Epithelial cell of esophagus (primary cell): Measurements from ENCODE around the gene C1orf35.

Experiments
- DNase-seq: peaks from one replicate; pipeline ENCODE4 v3.0.0; 2010; ENCODE audit warnings: low read depth
- H3K4me3 ChIP-seq: 2 replicates; pipeline ENCODE4 v1.5.1; 2011; ENCODE audit warnings: mild to moderate bottlenecking, low read length, control low read depth
- TF ChIP-seq, protein P1 (sequence below): IDR thresholded peaks from 2 replicates; pipeline ENCODE4 v1.5.1; 2011; ENCODE audit warnings: low read depth, mild to moderate bottlenecking, low read length, control low read depth, inconsistent platforms; ENCODE audit not compliant: insufficient read depth; ENCODE audit errors: missing control alignments

C1orf35 gene

DNA sequence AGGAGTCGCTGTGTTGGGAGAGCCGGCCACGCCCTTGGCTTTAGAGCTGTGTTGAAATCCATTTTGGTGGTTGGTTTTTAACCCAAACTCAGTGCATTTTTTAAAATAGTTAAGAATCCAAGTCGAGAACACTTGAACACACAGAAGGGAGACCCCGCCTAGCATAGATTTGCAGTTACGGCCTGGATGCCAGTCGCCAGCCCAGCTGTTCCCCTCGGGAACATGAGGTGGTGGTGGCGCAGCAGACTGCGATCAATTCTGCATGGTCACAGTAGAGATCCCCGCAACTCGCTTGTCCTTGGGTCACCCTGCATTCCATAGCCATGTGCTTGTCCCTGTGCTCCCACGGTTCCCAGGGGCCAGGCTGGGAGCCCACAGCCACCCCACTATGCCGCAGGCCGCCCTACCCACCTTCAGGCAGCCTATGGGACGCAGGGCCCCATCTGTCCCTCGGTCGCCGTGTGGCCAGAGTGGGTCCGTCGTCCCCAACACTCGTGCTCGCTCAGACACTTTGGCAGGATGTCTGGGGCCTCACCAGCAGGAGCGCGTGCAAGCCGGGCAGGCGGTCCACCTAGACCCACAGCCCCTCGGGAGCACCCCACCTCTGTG, 4.7 kb downstream of the C1orf35 start:
- TF ChIP-seq, protein P1, sequence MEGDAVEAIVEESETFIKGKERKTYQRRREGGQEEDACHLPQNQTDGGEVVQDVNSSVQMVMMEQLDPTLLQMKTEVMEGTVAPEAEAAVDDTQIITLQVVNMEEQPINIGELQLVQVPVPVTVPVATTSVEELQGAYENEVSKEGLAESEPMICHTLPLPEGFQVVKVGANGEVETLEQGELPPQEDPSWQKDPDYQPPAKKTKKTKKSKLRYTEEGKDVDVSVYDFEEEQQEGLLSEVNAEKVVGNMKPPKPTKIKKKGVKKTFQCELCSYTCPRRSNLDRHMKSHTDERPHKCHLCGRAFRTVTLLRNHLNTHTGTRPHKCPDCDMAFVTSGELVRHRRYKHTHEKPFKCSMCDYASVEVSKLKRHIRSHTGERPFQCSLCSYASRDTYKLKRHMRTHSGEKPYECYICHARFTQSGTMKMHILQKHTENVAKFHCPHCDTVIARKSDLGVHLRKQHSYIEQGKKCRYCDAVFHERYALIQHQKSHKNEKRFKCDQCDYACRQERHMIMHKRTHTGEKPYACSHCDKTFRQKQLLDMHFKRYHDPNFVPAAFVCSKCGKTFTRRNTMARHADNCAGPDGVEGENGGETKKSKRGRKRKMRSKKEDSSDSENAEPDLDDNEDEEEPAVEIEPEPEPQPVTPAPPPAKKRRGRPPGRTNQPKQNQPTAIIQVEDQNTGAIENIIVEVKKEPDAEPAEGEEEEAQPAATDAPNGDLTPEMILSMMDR = no peak
- DNase-seq = no peak
- no peak overlapping the region for H3K4me3 ChIP-seq

DNA sequence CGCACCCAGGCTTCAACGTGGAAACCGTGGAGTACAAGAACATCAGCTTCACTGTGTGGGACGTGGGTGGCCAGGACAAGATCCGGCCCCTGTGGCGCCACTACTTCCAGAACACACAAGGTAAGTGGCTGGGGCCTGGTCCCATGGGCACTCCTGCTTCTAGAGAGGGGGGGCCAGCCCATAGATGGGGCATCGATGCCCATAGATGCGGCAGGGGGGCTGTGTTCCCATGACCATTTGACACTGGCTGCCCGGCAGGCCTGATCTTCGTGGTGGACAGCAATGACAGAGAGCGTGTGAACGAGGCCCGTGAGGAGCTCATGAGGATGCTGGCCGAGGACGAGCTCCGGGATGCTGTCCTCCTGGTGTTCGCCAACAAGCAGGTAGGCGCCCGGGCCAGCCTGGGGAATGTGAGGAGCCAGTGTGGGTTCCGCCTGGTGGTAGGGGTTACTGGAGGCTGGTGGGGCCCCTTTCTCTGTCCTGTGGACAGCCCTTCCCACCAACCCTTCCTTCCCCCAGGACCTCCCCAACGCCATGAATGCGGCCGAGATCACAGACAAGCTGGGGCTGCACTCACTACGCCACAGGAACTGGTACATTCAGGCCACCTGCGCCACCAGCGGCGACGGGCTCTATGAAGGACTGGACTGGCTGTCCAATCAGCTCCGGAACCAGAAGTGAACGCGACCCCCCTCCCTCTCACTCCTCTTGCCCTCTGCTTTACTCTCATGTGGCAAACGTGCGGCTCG, 5.6 kb downstream of the C1orf35 start:
- TF ChIP-seq, protein P1 = no peak
- no peak for DNase-seq
- H3K4me3 ChIP-seq = no peak overlapping the region

DNA sequence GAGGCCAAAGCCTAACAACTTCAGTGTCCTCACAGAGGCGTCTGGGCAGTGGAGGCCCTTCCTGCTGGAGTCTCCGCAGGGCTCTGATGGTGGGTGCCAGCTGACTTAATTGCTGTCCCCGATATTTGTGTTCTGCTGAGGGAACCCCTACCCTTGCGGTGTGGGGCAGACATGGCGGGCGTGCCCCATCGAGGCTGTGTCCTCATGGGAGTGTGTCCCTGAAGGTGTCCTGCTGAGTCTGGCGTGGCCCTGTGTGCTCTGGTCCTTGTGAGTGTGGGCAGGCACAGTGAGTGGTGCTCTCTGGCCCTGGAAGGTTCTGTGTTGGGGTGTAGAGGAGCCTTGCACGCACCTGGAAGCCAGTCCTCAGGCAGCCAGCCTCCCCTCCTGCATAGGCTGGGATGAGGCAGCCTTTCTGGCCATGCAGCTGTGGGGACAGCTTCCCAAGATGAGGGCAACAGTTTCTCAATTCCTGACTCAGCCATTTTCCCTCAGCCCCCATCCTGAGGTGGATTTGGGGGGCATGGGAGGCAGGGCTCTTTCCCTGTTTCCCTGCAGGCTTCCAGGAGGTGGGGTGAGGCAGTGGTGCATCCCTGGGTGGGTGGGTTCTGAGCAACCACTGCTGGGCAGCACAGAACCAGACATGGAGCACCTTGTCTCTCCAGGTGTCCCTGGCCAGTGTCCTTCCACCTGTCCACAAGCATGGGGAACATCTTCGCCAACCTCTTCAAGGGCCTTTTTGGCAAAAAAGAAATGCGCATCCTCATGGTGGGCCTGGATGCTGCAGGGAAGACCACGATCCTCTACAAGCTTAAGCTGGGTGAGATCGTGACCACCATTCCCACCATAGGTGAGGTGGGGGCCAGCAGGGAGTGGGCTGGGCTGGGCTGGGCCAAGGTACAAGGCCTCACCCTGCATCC, 6.5 kb downstream of the C1orf35 start:
- DNase-seq = no peak

DNA sequence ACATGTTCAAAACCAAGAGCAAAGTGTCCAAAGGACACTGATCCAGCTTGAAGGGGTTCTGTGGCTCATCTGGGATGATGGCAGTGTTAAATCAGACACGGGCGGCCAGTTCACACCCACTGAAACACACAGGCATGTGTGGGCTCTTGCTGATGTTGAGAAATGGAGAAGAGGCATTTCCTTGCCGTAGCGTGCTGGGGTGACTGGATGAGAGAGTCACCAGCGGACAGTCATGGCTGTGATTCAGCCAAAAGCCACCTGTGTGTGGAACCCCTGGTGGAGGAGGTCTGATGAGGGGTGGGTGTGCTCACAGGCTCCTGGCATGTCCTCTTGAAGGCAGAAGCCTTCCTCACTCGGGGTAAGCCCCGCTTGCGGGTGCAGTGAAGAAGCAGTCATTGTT, 7.2 kb downstream of the C1orf35 start:
- no peak overlapping the region for H3K4me3 ChIP-seq
- TF ChIP-seq, protein P1 = no peak
- no peak for DNase-seq

More for the DNA sequence above, 6.5 kb downstream of the C1orf35 start:
- TF ChIP-seq, protein P1 = no peak
- H3K4me3 ChIP-seq = no peak overlapping the region

DNA sequence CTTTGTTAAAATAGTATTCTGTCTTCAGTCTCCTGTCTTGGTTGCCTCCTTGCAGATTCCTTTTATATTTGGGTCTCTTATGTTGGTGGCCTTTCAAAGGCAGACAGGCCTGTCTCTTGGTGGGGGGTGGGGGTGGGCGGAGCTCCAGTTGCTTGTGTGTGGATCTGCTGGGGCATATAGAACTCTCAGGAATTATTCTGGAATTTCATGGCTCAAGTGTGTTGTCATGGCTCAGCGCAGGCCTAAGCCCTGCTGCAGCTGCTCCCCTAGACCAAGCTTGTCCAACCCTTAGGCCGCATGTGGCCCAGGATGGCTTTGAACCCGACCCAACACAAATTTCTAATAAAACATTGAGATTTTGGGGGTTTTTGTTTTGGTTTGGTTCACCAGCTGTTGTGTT, 8.0 kb downstream of the C1orf35 start:
- no peak overlapping the region for H3K4me3 ChIP-seq
- no peak for DNase-seq
- TF ChIP-seq, protein P1 = no peak

DNA sequence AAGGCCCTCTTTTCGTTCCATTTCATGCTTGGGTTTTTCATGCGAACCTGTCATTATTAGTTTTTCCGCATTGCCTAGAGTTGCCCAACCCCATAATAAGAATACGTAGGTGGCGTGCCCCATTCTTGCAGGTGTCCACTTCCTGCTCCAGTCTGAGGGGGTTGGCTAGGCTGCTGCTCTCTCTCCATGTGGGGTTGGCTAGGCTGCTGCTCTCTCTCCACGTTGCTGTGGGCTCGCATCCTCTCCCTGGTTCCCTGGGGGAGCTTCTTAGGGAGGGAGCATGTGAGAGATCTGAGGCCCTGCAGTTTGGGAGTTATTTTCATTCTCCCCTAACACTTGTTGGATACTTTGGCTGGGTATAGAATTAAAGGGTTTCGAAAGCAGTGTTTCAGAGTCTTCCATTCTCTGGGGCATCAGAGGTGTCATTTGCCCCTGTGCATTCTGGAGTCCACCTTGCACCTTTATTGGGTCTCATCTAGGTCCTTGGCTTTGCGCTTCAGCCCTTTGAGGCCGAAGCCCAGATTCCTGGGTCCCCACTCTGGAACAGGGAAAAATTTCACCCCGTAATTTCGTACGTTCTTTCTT, 8.6 kb downstream of the C1orf35 start:
- TF ChIP-seq, protein P1 = no peak
- no peak for DNase-seq
- H3K4me3 ChIP-seq = no peak overlapping the region
